Stimulated activated effector memory CD8-positive, alpha-beta T cell treated with anti-CD3 and anti-CD28 coated beads, Interleukin-12 subunit alpha, Interleukin-12 subunit beta, amount 100 ng/mL, for 72 hours (primary cell): ENCODE measurements around the gene SMYD3.

Source experiments
- ATAC-seq: fragments of 150-1000 bp; cut with Tn5 transposase; 2 replicates; pipeline ENCODE4 v1.10.0; 2021
- DNase-seq, 2 donors: peaks; one replicate each; pipeline ENCODE4 v3.0.0; 2021 to 2022; ENCODE audit warnings: low spot score in 2 of 2
- H3K27ac Mint-ChIP-seq: one replicate; pipeline ENCODE4 v1.8.0; 2022; ENCODE audit warnings: mild to moderate bottlenecking, mixed read lengths
- H3K36me3 Mint-ChIP-seq: one replicate; pipeline ENCODE4 v1.8.0; 2022; ENCODE audit warnings: mild to moderate bottlenecking, mixed read lengths
- H3K4me1 Mint-ChIP-seq: one replicate; pipeline ENCODE4 v1.8.0; 2022; ENCODE audit warnings: mixed read lengths
- H3K4me3 Mint-ChIP-seq: one replicate; pipeline ENCODE4 v1.8.0; 2022; ENCODE audit warnings: mild to moderate bottlenecking, mixed read lengths
- H3K9me3 Mint-ChIP-seq: one replicate; pipeline ENCODE4 v1.8.0; 2022; ENCODE audit warnings: mixed read lengths

SMYD3 gene

DNA sequence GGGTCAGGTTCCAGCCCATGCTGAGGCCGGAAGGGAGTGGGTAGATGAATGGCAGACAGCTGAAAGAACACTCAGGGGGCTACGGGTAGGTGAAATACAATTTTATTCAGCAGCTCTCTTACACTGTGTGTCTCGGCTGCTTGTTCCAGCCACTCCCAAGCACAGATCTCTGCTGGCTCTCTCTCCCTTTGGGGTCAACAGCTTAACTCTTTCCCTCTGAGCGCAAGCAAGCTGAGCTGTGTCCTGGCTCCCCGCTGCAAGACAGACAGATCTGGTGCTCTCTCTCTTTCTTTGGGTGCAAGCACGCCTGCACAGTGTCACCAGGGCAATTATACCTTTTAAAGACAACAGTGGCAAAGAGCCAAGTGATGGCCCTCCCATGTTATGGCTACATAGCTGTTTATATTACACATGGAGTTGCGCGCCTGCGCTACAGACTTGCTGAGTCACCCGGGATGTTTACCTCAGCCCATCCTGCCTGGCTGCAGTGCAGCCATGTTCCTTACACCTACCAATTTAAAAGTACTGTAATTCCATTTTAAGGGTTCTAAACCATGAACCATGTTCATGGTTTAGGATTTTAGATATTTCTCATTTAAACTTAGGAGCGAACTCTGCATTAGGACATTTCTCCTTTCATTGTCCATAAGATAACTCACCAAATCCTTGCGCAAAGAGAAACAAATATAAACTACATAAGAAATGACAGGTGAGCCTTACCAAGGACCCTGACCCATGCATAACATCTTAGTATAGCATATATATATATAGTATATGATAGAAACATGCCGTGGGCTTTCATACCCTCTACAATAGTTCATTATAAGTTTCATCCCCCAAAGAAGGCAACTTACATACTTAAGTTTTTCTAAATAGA lies 396.5 kb downstream of the SMYD3 start:
- no peak for ATAC-seq
- H3K36me3 Mint-ChIP-seq = no peaks in the 10 kb centered on the region
- H3K4me3 Mint-ChIP-seq = no peak overlapping the region
- H3K4me1 Mint-ChIP-seq = no peaks in the 10 kb centered on the region
- no peaks in the 10 kb centered on the region for H3K9me3 Mint-ChIP-seq
- DNase-seq = no peak
- H3K27ac Mint-ChIP-seq = no peak overlapping the region

- Mint-ChIP-seq H3K27ac (no peak overlapping the region), H3K4me1 (no peaks in the 10 kb centered on the region), H3K36me3 (no peaks in the 10 kb centered on the region), H3K4me3 (no peak overlapping the region), H3K9me3 (no peaks in the 10 kb centered on the region)
- DNase-seq = no peak
- no peak for ATAC-seq
Observed at GRCh38 chr1:246108278-246108925, 398.7 kb downstream of the SMYD3 start.

- DNase-seq = no peak
- H3K9me3 Mint-ChIP-seq = no peaks in the 10 kb centered on the region
- no peaks in the 10 kb centered on the region for H3K4me1 Mint-ChIP-seq
- H3K27ac Mint-ChIP-seq = no peak overlapping the region
- no peaks in the 10 kb centered on the region for H3K36me3 Mint-ChIP-seq
- H3K4me3 Mint-ChIP-seq = no peak overlapping the region
- ATAC-seq = no peak
Observed at GRCh38 chr1:246107516-246108277, 399.4 kb downstream of the SMYD3 start.

- no peaks in the 10 kb centered on the region for H3K36me3 Mint-ChIP-seq
- ATAC-seq (no peak), DNase-seq (no peak)
- H3K27ac Mint-ChIP-seq = no peak overlapping the region
- no peaks in the 10 kb centered on the region for H3K4me1 Mint-ChIP-seq
- H3K4me3 Mint-ChIP-seq = no peak overlapping the region
- H3K9me3 Mint-ChIP-seq = no peaks in the 10 kb centered on the region
Observed at GRCh38 chr1:246106342-246106763, 400.7 kb downstream of the SMYD3 start.

DNA sequence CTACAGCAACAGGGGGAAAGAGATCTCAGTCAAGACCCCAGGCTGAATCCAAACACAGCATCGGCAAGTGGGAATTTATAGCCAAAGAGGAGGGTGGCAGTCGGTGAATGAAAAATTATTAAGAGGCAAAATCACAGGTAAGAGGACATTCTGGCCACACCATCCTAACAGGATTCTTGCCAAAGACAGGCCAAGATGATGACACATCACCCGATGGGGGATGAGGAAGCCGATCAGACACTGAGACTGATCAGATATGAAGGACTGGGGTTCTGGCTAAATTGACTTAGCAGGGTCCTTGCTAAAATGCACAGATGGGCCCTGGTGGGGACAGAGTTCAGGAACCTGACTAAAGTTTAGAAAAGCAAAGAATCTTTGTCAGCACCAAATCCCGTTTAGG lies 402.2 kb downstream of the SMYD3 start:
- ATAC-seq (no peak), DNase-seq (no peak)
- Mint-ChIP-seq H3K4me1 (no peaks in the 10 kb centered on the region), H3K27ac (no peak overlapping the region), H3K4me3 (no peak overlapping the region), H3K9me3 (no peaks in the 10 kb centered on the region), H3K36me3 (no peaks in the 10 kb centered on the region)

GRCh38 chr1:246099570-246099969 lies 407.5 kb downstream of the SMYD3 start:
- no peak for ATAC-seq
- no peaks in the 10 kb centered on the region for H3K4me1 Mint-ChIP-seq
- H3K4me3 Mint-ChIP-seq = no peak overlapping the region
- no peaks in the 10 kb centered on the region for H3K36me3 Mint-ChIP-seq
- no peak for DNase-seq
- H3K27ac Mint-ChIP-seq = no peak overlapping the region
- H3K9me3 Mint-ChIP-seq = no peaks in the 10 kb centered on the region

DNA sequence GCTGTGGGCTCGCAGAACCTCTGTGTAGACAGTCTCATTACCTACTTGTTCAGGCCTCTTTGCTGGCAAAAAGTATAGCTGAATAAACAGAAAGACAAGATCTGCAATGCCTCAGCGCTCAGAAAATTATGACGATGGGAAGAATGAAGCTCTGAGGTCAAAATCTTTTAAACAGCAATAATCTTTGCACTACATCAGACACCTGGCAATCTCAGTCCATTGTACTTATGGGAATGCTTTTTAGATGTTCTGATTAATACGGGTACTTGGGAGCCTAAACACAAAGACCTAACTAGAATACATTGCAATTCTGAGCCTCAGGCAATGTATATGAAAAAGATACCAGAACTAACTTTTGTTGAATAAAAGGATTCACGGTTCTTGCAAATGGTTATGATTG lies 410.7 kb downstream of the SMYD3 start:
- Mint-ChIP-seq H3K4me3 (no peak overlapping the region), H3K36me3 (no peaks in the 10 kb centered on the region), H3K9me3 (peaks cover 3% of the 10 kb centered on the region), H3K27ac (no peak overlapping the region), H3K4me1 (no peaks in the 10 kb centered on the region)
- DNase-seq (no peak), ATAC-seq (no peak)

DNA sequence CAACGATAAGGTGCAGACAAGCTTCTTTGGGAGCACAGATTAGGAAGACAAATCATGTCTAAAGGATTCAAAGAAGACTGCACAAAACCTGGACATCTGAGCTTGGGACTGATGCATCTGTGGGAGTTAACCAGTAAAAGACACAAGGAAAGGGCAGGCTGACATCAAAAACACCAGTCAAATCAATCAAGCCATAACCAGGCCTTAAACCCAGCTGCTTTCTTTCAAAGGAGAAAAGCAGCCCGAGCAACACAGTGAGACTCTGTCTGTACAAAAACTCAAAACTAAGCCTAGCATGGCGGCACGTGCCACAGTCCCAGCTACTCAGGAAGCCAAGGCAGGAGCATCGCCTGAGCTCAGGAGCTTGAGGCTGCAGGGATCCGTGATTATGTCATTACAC lies 411.6 kb downstream of the SMYD3 start:
- H3K9me3 Mint-ChIP-seq = peaks cover 3% of the 10 kb centered on the region
- no peak overlapping the region for H3K4me3 Mint-ChIP-seq
- no peak for ATAC-seq
- no peak for DNase-seq
- H3K4me1 Mint-ChIP-seq = no peaks in the 10 kb centered on the region
- no peaks in the 10 kb centered on the region for H3K36me3 Mint-ChIP-seq
- H3K27ac Mint-ChIP-seq = no peak overlapping the region

GRCh38 chr1:246093230-246093629 lies 413.8 kb downstream of the SMYD3 start:
- H3K4me3 Mint-ChIP-seq = no peak overlapping the region
- no peak overlapping the region for H3K27ac Mint-ChIP-seq
- peaks cover 3% of the 10 kb centered on the region for H3K9me3 Mint-ChIP-seq
- DNase-seq (no peak), ATAC-seq (no peak)
- no peaks in the 10 kb centered on the region for H3K4me1 Mint-ChIP-seq
- no peaks in the 10 kb centered on the region for H3K36me3 Mint-ChIP-seq

GRCh38 chr1:246092136-246092535 lies 414.9 kb downstream of the SMYD3 start:
- H3K4me3 Mint-ChIP-seq = no peak overlapping the region
- no peaks in the 10 kb centered on the region for H3K36me3 Mint-ChIP-seq
- ATAC-seq = no peak
- no peak for DNase-seq
- no peak overlapping the region for H3K27ac Mint-ChIP-seq
- H3K4me1 Mint-ChIP-seq = no peaks in the 10 kb centered on the region
- peaks cover 7% of the 10 kb centered on the region for H3K9me3 Mint-ChIP-seq

DNA sequence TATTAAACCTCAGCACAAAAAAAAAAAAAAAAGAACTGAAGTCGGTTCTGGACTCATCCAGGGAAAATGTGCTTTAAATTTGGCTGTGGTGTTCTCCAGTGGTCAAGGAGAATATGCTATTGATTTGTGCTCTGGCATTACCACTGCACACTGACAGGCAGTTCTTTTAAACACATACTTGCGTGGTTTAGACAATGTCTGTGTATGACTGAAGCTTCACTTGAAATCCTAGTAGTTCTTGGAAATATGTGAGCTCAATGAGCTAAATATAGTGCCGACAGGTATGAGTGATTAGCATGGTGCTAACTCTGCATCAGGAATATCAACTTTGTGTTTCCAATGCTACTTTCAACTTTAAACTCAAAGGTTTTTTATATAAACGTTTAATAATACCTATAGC lies 415.6 kb downstream of the SMYD3 start:
- ATAC-seq (no peak), DNase-seq (no peak)
- Mint-ChIP-seq H3K4me1 (no peaks in the 10 kb centered on the region), H3K27ac (no peak overlapping the region), H3K4me3 (no peak overlapping the region), H3K36me3 (no peaks in the 10 kb centered on the region), H3K9me3 (peaks cover 12% of the 10 kb centered on the region)

- Mint-ChIP-seq H3K27ac (no peak overlapping the region), H3K36me3 (no peaks in the 10 kb centered on the region), H3K9me3 (peaks cover 14% of the 10 kb centered on the region), H3K4me1 (no peaks in the 10 kb centered on the region), H3K4me3 (no peak overlapping the region)
- no peak for ATAC-seq
- DNase-seq = no peak
Observed at GRCh38 chr1:246086191-246086590, 420.9 kb downstream of the SMYD3 start.

GRCh38 chr1:246083416-246083815 lies 423.7 kb downstream of the SMYD3 start:
- peaks cover 14% of the 10 kb centered on the region for H3K9me3 Mint-ChIP-seq
- no peak for ATAC-seq
- no peaks in the 10 kb centered on the region for H3K36me3 Mint-ChIP-seq
- H3K4me1 Mint-ChIP-seq = peaks cover 10% of the 10 kb centered on the region
- H3K27ac Mint-ChIP-seq = no peak overlapping the region
- H3K4me3 Mint-ChIP-seq = no peak overlapping the region
- DNase-seq = no peak

DNA sequence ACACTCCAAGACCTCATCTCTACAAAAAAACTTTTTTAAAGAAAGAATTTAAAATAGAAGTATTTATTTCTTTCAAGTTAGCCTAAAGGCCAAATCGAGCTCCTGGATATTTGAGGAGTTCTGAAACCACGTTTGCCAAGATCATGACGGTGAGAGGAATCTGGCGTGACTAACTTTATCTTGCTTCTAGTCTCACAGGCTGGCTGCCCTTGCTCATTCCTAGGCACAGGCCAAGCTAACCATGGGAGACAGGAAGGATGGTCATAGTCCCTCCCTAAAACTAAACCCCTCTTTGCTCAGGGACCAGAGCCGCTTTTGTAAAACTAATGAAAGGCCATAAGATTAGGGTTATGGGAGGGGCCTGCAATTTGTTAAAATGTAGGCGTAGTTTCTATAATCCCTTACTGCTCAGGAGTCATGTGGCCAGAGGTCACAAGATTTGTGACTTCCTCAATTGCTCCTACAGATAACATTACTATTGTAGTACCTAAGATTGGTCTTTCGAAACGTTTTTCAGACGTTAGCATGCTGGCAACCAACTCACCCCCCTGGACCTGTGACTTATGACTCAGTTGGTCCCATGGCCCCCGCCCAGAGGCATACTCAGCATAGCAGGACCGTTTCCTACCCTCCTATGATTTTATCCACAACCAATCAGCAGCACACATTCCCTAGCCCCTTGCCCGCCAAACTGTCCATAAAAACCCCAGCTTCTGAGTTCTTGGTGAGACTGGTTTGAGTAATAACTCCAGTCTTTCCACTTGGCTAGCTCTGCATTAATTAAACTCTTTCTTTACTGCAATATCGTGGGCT lies 425.0 kb downstream of the SMYD3 start:
- Mint-ChIP-seq H3K4me3 (no peak overlapping the region), H3K9me3 (peaks cover 9% of the 10 kb centered on the region), H3K4me1 (peaks cover 11% of the 10 kb centered on the region), H3K36me3 (no peaks in the 10 kb centered on the region), H3K27ac (no peak overlapping the region)
- no peak for ATAC-seq
- DNase-seq = no peak

DNA sequence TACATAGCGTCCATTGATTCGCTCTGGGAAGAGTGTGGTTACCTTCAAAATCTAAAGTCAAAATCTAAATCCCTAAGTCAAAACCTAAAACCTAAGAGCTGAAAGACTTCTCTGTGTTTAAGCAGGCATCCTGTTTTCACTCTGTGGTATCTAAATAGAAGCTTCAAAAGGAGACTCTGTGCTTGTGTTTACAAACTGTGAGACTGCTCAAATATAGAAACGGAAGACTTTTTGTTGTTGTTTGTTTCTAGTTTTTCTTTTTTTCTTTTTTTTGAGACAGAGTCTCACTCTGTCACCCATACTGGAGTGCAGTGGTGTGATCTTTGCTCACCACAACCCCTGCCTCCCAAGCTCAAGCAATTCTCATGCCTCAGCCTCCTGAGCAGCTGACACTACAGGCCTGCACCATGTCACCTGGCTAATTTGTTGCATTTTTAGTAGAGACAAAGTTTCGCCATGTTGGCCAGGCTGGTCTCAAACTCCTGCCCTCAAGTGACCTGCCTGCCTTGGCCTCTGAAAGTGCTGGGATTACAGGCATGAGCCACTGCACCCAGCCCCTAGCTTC lies 425.9 kb downstream of the SMYD3 start:
- Mint-ChIP-seq H3K36me3 (no peaks in the 10 kb centered on the region), H3K4me1 (peaks cover 11% of the 10 kb centered on the region), H3K4me3 (no peak overlapping the region), H3K27ac (no peak overlapping the region), H3K9me3 (peaks cover 5% of the 10 kb centered on the region)
- ATAC-seq (no peak), DNase-seq (no peak)
